ENCODE measurements around the gene CKB. TPM values are rescaled to one million over a fixed set of nuclear protein-coding genes. Genes with fewer than 3 reads are reported as not detected.
"Not testable (repeated sequence)": the region's sequence is repeated elsewhere in the genome, so short reads cannot be mapped to it uniquely, and the experiment has no call there.

The CKB gene
- total RNA-seq, 1 donor, result 6.4 TPM

DNA sequence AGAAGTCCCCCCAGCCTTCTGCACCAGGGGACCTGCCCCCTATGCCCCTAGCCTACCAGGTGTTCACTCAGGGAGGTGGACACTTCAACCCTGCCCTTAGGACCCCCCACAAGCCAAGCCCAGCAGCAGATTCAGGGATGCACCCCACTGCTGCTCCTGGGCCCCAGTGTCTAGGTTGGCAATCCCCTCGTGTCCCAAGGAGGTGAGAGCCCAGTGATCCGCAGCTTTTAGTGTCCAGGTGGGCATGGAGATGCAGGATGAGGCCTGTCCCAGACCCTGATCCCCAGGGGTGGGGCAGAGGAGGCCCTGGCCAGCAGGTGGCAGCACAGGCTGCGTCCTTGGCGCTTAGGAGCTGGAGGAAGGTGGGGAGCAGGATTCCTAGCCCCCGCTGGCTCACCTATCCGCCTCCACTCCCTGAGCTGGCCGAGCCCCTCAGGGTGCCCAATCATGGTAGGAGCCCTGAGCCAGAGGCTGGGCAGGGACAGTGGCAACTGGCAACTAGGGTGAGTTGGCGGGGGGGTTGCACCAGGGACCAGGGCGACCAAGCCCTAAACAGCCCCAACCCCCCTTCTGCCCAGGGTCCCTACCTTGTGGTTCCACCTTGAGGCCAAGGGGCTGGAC is 4.1 kb downstream of the CKB start:
- no peaks in the 10 kb centered on the region for H3K9me3 ChIP-seq (ENCODE audit: low read depth, low read length)
- peaks cover 17% of the 10 kb centered on the region for H3K27me3 ChIP-seq (ENCODE audit: insufficient read depth, low read length)
- peaks cover 28% of the 10 kb centered on the region for H3K4me1 ChIP-seq (ENCODE audit: insufficient read depth, low read length)
- H3K4me3 ChIP-seq (ENCODE audit: low read length), result no peak overlapping the region

GRCh38 chr14:103517721-103518421 is 4.8 kb downstream of the CKB start:
- peaks cover 11% of the 10 kb centered on the region for H3K27me3 ChIP-seq (ENCODE audit: insufficient read depth, low read length)
- peaks cover 24% of the 10 kb centered on the region for H3K4me1 ChIP-seq (ENCODE audit: insufficient read depth, low read length)
- H3K4me3 ChIP-seq (ENCODE audit: low read length), result no peak overlapping the region
- H3K9me3 ChIP-seq (ENCODE audit: low read depth, low read length), result no peaks in the 10 kb centered on the region

DNA sequence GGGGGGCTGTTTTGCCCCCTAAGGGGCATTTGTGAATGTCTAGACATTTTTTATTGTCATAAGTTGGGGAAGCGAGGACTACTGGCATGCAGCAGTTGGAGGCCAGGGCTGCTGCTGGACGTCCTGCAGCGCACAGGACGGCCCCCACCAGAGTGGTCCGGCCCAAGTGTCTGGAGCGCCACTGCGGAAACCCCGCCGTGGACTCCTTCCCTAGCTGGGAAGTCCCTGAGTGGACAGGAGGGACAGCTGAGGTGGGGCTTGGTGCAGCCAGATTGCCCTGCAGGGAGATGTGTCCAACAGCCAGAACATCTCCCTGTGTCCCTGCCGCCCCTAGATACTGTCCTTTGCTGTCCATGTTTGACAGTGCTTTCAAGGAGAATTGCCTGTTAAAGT is 5.5 kb downstream of the CKB start:
- Histone ChIP-seq H3K4me3 (ENCODE audit: low read length) (no peak overlapping the region), H3K9me3 (ENCODE audit: low read depth, low read length) (no peaks in the 10 kb centered on the region), H3K4me1 (ENCODE audit: insufficient read depth, low read length) (peaks cover 20% of the 10 kb centered on the region), H3K27me3 (ENCODE audit: insufficient read depth, low read length) (peaks cover 8% of the 10 kb centered on the region)

- no peaks in the 10 kb centered on the region for H3K9me3 ChIP-seq (ENCODE audit: low read depth, low read length)
- H3K27me3 ChIP-seq (ENCODE audit: insufficient read depth, low read length), result peaks cover 6% of the 10 kb centered on the region
- no peak overlapping the region for H3K4me3 ChIP-seq (ENCODE audit: low read length)
- H3K4me1 ChIP-seq (ENCODE audit: insufficient read depth, low read length), result peaks cover 18% of the 10 kb centered on the region
Measured at GRCh38 chr14:103516426-103517173, 6.0 kb downstream of the CKB start.

GRCh38 chr14:103514596-103515421 is 7.8 kb downstream of the CKB start:
- no peaks in the 10 kb centered on the region for H3K9me3 ChIP-seq (ENCODE audit: low read depth, low read length)
- no peak overlapping the region for H3K4me3 ChIP-seq (ENCODE audit: low read length)
- H3K27me3 ChIP-seq (ENCODE audit: insufficient read depth, low read length), result no peaks in the 10 kb centered on the region
- peaks cover 10% of the 10 kb centered on the region for H3K4me1 ChIP-seq (ENCODE audit: insufficient read depth, low read length)

- H3K4me1 ChIP-seq (ENCODE audit: insufficient read depth, low read length), result no peaks in the 10 kb centered on the region
Measured at GRCh38 chr14:103512701-103513611, 9.7 kb downstream of the CKB start.

GRCh38 chr14:103512180-103512579 is 10.4 kb downstream of the CKB start:
- not testable (repeated sequence) for H3K4me1 ChIP-seq (ENCODE audit: insufficient read depth, low read length); H3K4me3 ChIP-seq (ENCODE audit: low read length); H3K9me3 ChIP-seq (ENCODE audit: low read depth, low read length); H3K27me3 ChIP-seq (ENCODE audit: insufficient read depth, low read length)

More at GRCh38 chr14:103512701-103513611, 9.7 kb downstream of the CKB start:
- no peaks in the 10 kb centered on the region for H3K27me3 ChIP-seq (ENCODE audit: insufficient read depth, low read length)
- no peaks in the 10 kb centered on the region for H3K9me3 ChIP-seq (ENCODE audit: low read depth, low read length)
- H3K4me3 ChIP-seq (ENCODE audit: low read length), result no peak overlapping the region

GRCh38 chr14:103510724-103511693 is 11.6 kb downstream of the CKB start:
- H3K27me3 ChIP-seq (ENCODE audit: insufficient read depth, low read length), result no peaks in the 10 kb centered on the region
- H3K4me3 ChIP-seq (ENCODE audit: low read length), result no peak overlapping the region
- H3K9me3 ChIP-seq (ENCODE audit: low read depth, low read length), result no peaks in the 10 kb centered on the region
- H3K4me1 ChIP-seq (ENCODE audit: insufficient read depth, low read length), result no peaks in the 10 kb centered on the region

DNA sequence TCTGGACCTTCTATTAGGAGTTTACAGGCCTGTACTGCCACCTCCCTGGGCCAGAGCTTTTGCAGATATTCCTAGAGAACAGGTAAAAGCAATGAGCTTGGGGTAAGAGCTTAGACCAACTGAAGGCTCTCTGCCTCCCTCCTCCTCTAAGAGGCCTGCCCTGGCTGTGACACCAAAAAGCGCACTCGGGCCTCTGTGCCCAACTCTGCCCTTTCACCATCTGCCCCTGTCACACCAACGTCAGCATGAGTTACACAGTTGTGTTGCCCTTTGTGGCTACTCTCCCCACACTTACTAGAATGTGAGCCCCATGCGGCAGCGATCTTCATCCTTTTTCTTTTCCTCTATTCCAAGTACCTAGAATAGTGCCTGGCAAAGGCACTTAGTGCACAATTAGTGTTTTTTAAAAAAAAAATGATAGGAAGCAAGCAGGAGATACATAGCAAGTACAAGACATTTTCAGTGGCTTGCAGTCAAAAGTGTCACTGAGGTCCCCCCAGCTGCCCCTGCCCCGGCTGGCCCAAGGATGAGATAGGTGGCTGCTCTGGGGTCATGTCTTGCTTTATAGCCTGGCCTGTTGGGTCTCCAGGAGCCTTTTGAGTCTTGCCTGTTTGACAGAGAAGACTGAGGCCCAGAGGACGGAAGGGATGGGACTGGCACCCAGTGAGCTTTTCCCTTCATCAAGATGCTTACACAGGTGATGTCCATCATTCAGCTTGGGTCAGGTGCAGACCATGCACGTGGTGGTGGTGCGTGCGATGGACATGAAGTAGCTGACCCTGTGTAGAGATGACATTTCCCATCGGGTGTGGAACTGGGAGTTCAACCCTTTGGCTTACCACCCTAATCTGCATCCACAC is 12.5 kb downstream of the CKB start:
- H3K4me1 ChIP-seq (ENCODE audit: insufficient read depth, low read length), result no peaks in the 10 kb centered on the region
- no peak overlapping the region for H3K4me3 ChIP-seq (ENCODE audit: low read length)
- H3K27me3 ChIP-seq (ENCODE audit: insufficient read depth, low read length), result no peaks in the 10 kb centered on the region

DNA sequence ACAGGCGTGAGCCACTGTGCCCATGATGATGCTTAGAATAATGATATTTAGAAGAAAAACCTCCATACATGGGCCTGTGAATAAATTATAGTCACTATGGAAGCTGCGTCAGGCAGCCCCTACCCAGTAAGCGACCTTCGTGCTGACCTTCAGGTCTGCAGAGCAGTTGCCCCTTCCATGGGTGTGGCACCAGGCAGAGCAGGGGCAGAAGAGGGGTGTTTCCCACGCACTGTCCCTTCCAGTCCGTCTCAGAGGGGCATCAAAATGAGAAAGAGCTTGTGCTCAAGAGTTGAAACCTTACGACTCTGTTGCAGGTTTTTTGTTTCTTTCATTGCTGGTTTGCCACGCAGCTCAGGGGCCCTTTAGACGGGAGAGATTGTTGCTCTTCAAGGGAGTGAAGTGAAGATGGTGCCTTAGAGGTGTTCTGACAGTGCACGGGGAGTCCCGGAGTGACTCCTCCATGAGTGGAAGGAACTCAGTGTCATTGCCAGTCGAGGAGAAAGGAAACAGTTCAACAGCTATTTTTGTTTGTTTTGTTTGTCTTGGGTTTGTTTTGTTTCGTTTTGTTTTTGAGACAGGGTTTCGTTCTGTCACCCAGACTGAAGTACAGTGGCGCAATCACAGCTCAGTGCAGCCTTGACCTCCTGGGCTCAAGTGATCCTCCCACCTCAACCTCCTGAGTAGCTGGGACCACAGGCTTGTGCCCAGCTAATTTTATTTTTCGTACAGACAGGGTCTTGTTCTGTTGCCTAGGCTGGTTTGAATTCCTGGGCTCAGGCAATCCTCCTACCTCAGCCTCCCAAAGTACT is 13.9 kb downstream of the CKB start:
- no peak overlapping the region for H3K4me3 ChIP-seq (ENCODE audit: low read length)
- H3K9me3 ChIP-seq (ENCODE audit: low read depth, low read length), result no peaks in the 10 kb centered on the region
- H3K27me3 ChIP-seq (ENCODE audit: insufficient read depth, low read length), result no peaks in the 10 kb centered on the region
- H3K4me1 ChIP-seq (ENCODE audit: insufficient read depth, low read length), result no peaks in the 10 kb centered on the region

More for the DNA sequence above, 12.5 kb downstream of the CKB start:
- H3K9me3 ChIP-seq (ENCODE audit: low read depth, low read length), result no peaks in the 10 kb centered on the region

GRCh38 chr14:103507751-103508150 is 14.9 kb downstream of the CKB start:
- Histone ChIP-seq H3K9me3 (ENCODE audit: low read depth, low read length) (no peaks in the 10 kb centered on the region), H3K4me3 (ENCODE audit: low read length) (no peak overlapping the region), H3K4me1 (ENCODE audit: insufficient read depth, low read length) (no peaks in the 10 kb centered on the region), H3K27me3 (ENCODE audit: insufficient read depth, low read length) (no peaks in the 10 kb centered on the region)

GRCh38 chr14:103504991-103505565 is 17.6 kb downstream of the CKB start:
- H3K4me3 ChIP-seq (ENCODE audit: low read length), result no peak overlapping the region
- H3K27me3 ChIP-seq (ENCODE audit: insufficient read depth, low read length), result no peaks in the 10 kb centered on the region
- no peaks in the 10 kb centered on the region for H3K9me3 ChIP-seq (ENCODE audit: low read depth, low read length)
- H3K4me1 ChIP-seq (ENCODE audit: insufficient read depth, low read length), result no peaks in the 10 kb centered on the region

All from mononuclear cell (primary cell).